Measurements from ENCODE around the gene GSTCD. TPM values are rescaled to one million over a fixed set of nuclear protein-coding genes. Genes with fewer than 3 reads are reported as not detected.

Gene GSTCD
- total RNA-seq, 1 donor from 2014 or later, result 10.2 TPM

- intact Hi-C loops (cut with DNase I), result no loop called here
- H3K36me3 ChIP-seq, result no peaks in the 10 kb centered on the region
- TF ChIP-seq CTCF (IDR thresholded peaks at IDR 0.05), result no peak
- H3K27ac ChIP-seq, result no peak overlapping the region
- H3K4me1 ChIP-seq, result no peaks in the 10 kb centered on the region
- DNase-seq, result no peak
- H3K27me3 ChIP-seq, result no peaks in the 10 kb centered on the region
- no peak for ATAC-seq
- no peaks in the 10 kb centered on the region for H3K9me3 ChIP-seq
- no peak overlapping the region for H3K4me3 ChIP-seq
Observed at GRCh38 chr4:105670684-105671083, 37.9 kb upstream of the GSTCD start.

GRCh38 chr4:105671301-105671700 lies 37.3 kb upstream of the GSTCD start:
- H3K4me1 ChIP-seq, result no peaks in the 10 kb centered on the region

DNA sequence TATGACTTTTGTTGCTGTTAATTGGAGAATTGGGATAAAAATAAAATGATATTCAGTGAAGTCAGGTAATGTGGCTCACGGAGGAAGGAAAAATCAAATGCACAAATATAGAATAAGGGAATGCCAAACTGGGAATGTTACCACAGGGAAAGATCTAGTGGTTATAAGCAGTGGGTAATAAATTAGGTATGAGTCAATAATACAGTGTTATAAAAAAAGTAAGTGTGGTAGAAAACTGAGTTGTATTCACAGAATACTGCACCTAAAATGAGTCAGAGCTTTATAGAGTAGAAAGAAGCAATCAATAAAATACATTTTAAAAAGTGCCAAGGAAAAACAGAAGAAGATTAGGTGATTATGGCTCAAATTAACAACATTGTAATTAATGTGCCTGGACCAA lies 34.6 kb upstream of the GSTCD start:
- ATAC-seq (no peak), DNase-seq (no peak)
- Histone ChIP-seq H3K27me3 (no peaks in the 10 kb centered on the region), H3K27ac (no peak overlapping the region), H3K9me3 (no peaks in the 10 kb centered on the region), H3K4me3 (no peak overlapping the region), H3K4me1 (no peaks in the 10 kb centered on the region), H3K36me3 (no peaks in the 10 kb centered on the region)
- intact Hi-C loops (cut with DNase I), result no loop called here
- no peak for TF ChIP-seq CTCF (IDR thresholded peaks at IDR 0.05)

More at GRCh38 chr4:105671301-105671700, 37.3 kb upstream of the GSTCD start:
- H3K9me3 ChIP-seq, result no peaks in the 10 kb centered on the region
- ATAC-seq (no peak), DNase-seq (no peak)
- no peak overlapping the region for H3K4me3 ChIP-seq
- TF ChIP-seq CTCF (IDR thresholded peaks at IDR 0.05), result no peak
- H3K27me3 ChIP-seq, result no peaks in the 10 kb centered on the region
- intact Hi-C loops (cut with DNase I), result no loop called here
- H3K36me3 ChIP-seq, result no peaks in the 10 kb centered on the region
- no peak overlapping the region for H3K27ac ChIP-seq

- H3K4me3 ChIP-seq, result no peak overlapping the region
- no peaks in the 10 kb centered on the region for H3K9me3 ChIP-seq
- no peaks in the 10 kb centered on the region for H3K27me3 ChIP-seq
- ATAC-seq (no peak), DNase-seq (no peak)
- intact Hi-C loops (cut with DNase I), result no loop called here
- H3K27ac ChIP-seq, result no peak overlapping the region
- peaks cover 11% of the 10 kb centered on the region for H3K36me3 ChIP-seq
- no peaks in the 10 kb centered on the region for H3K4me1 ChIP-seq
- no peak for TF ChIP-seq CTCF (IDR thresholded peaks at IDR 0.05)
Observed at GRCh38 chr4:105677709-105678108, 30.9 kb upstream of the GSTCD start.

- Histone ChIP-seq H3K27me3 (no peaks in the 10 kb centered on the region), H3K4me1 (peaks cover 6% of the 10 kb centered on the region), H3K9me3 (no peaks in the 10 kb centered on the region), H3K36me3 (peaks cover 22% of the 10 kb centered on the region), H3K27ac (no peak overlapping the region), H3K4me3 (no peak overlapping the region)
- intact Hi-C loops (cut with DNase I), result no loop called here
- no peak for DNase-seq
- TF ChIP-seq CTCF (IDR thresholded peaks at IDR 0.05), result no peak
- no peak for ATAC-seq
Observed at GRCh38 chr4:105679186-105679585, 29.4 kb upstream of the GSTCD start.

GRCh38 chr4:105683038-105683437 lies 25.5 kb upstream of the GSTCD start:
- Histone ChIP-seq H3K27ac (no peak overlapping the region), H3K4me1 (peaks cover 10% of the 10 kb centered on the region), H3K4me3 (no peak overlapping the region), H3K9me3 (no peaks in the 10 kb centered on the region), H3K27me3 (no peaks in the 10 kb centered on the region), H3K36me3 (peaks cover 58% of the 10 kb centered on the region)
- intact Hi-C loops (cut with DNase I), result no loop called here
- TF ChIP-seq CTCF (IDR thresholded peaks at IDR 0.05), result no peak
- ATAC-seq, result peak; percentile 93
- peak; percentile 66 for DNase-seq

All from upper lobe of right lung (tissue), 1 donor.